ENCODE results near the gene NUAK1. TPM values are rescaled to one million over a fixed set of nuclear protein-coding genes. Genes with fewer than 3 reads are reported as not detected.

The NUAK1 gene
- total and polyA plus RNA-seq, 3 experiments from 2014 or later, result 0.16 TPM; not detected in 2

GRCh38 chr12:106046301-106046846 is 92.4 kb downstream of the NUAK1 start:
- Histone ChIP-seq H3K27me3 (ENCODE audit: insufficient read depth, low read length, poor library complexity, severe bottlenecking) (no peaks in the 10 kb centered on the region), H3K9me3 (ENCODE audit: low read length) (no peaks in the 10 kb centered on the region), H3K36me3 (ENCODE audit: insufficient read depth, low read length) (no peaks in the 10 kb centered on the region), H3K27ac (ENCODE audit: low read depth, low read length) (no peak overlapping the region), H3K4me1 (ENCODE audit: insufficient read depth, low read length) (no peaks in the 10 kb centered on the region), H3K4me3 (ENCODE audit: low read length) (no peak overlapping the region)
- H3K4me1 Mint-ChIP-seq, result no peaks in the 10 kb centered on the region
- H3K27me3 Mint-ChIP-seq, result peaks cover 6 to 8% of the 10 kb centered on the region in 2 donors
- DNase-seq, result no peak
- H3K4me3 Mint-ChIP-seq, result no peak overlapping the region
- H3K36me3 Mint-ChIP-seq, result no peaks in the 10 kb centered on the region
- ChIA-PET POLR2A (no interaction called here), CTCF (no interaction called here)
- peaks cover 0 to 2% (median 0%) of the 10 kb centered on the region in 5 donors for H3K9me3 Mint-ChIP-seq
- no peak overlapping the region for H3K27ac Mint-ChIP-seq

DNA sequence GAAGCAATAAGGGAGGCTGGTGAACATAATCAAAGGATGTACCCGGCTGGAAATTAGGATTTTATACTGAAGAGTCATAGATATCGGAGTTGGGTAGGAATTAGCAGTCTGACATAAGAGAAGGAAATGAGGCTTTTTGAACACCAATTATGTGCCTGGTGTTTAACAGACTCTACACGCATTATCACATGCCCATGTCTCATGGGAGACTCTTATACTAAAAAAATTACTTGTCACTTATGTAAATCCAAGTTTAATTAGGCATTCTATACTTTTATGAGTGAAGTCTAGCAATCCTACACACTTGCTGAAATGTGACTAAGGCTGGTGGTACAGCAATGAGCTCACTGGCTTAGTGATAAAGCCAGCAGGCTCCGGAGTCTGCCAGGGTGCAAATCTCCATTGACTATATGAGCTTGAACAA is 93.5 kb downstream of the NUAK1 start:
- no peak for DNase-seq
- no peaks in the 10 kb centered on the region for H3K4me1 Mint-ChIP-seq
- H3K36me3 Mint-ChIP-seq, result no peaks in the 10 kb centered on the region
- ChIA-PET POLR2A (no interaction called here), CTCF (no interaction called here)
- peaks cover 0 to 2% (median 0%) of the 10 kb centered on the region in 5 donors for H3K9me3 Mint-ChIP-seq
- no peak overlapping the region for H3K4me3 Mint-ChIP-seq
- H3K27ac Mint-ChIP-seq, result no peak overlapping the region
- Histone ChIP-seq H3K9me3 (ENCODE audit: low read length) (no peaks in the 10 kb centered on the region), H3K27me3 (ENCODE audit: insufficient read depth, low read length, poor library complexity, severe bottlenecking) (no peaks in the 10 kb centered on the region), H3K36me3 (ENCODE audit: insufficient read depth, low read length) (no peaks in the 10 kb centered on the region), H3K4me3 (ENCODE audit: low read length) (no peak overlapping the region), H3K27ac (ENCODE audit: low read depth, low read length) (no peak overlapping the region), H3K4me1 (ENCODE audit: insufficient read depth, low read length) (no peaks in the 10 kb centered on the region)
- H3K27me3 Mint-ChIP-seq, result peaks cover 6 to 8% of the 10 kb centered on the region in 2 donors

- no peaks in the 10 kb centered on the region for H3K27me3 ChIP-seq (ENCODE audit: insufficient read depth, low read length, poor library complexity, severe bottlenecking)
- no peak overlapping the region for H3K4me3 ChIP-seq (ENCODE audit: low read length)
- Mint-ChIP-seq H3K4me3 (no peak overlapping the region), H3K4me1 (no peaks in the 10 kb centered on the region), H3K36me3 (no peaks in the 10 kb centered on the region), H3K27me3 (peaks cover 6 to 8% of the 10 kb centered on the region in 2 donors), H3K27ac (no peak overlapping the region), H3K9me3 (peaks cover 0 to 2% (median 0%) of the 10 kb centered on the region in 5 donors)
- CTCF ChIA-PET, result no interaction called here
- H3K9me3 ChIP-seq (ENCODE audit: low read length), result no peaks in the 10 kb centered on the region
- no peaks in the 10 kb centered on the region for H3K36me3 ChIP-seq (ENCODE audit: insufficient read depth, low read length)
- POLR2A ChIA-PET, result no interaction called here
- H3K27ac ChIP-seq (ENCODE audit: low read depth, low read length), result no peak overlapping the region
- no peak for DNase-seq
- no peaks in the 10 kb centered on the region for H3K4me1 ChIP-seq (ENCODE audit: insufficient read depth, low read length)
Measured at GRCh38 chr12:106044773-106045172, 94.0 kb downstream of the NUAK1 start.

GRCh38 chr12:106042037-106042436 is 96.7 kb downstream of the NUAK1 start:
- ChIA-PET POLR2A (no interaction called here), CTCF (no interaction called here)
- no peak overlapping the region for H3K27ac ChIP-seq (ENCODE audit: low read depth, low read length)
- H3K4me1 ChIP-seq (ENCODE audit: insufficient read depth, low read length), result no peaks in the 10 kb centered on the region
- no peaks in the 10 kb centered on the region for H3K4me1 Mint-ChIP-seq
- no peaks in the 10 kb centered on the region for H3K9me3 ChIP-seq (ENCODE audit: low read length)
- no peak overlapping the region for H3K4me3 Mint-ChIP-seq
- no peak for DNase-seq
- no peaks in the 10 kb centered on the region for H3K36me3 Mint-ChIP-seq
- H3K9me3 Mint-ChIP-seq, result peaks cover 0 to 2% (median 0%) of the 10 kb centered on the region in 5 donors
- H3K4me3 ChIP-seq (ENCODE audit: low read length), result no peak overlapping the region
- H3K27me3 ChIP-seq (ENCODE audit: insufficient read depth, low read length, poor library complexity, severe bottlenecking), result no peaks in the 10 kb centered on the region
- H3K27me3 Mint-ChIP-seq, result peaks cover 3 to 5% of the 10 kb centered on the region in 2 donors
- H3K27ac Mint-ChIP-seq, result no peak overlapping the region
- no peaks in the 10 kb centered on the region for H3K36me3 ChIP-seq (ENCODE audit: insufficient read depth, low read length)

GRCh38 chr12:106040521-106040920 is 98.2 kb downstream of the NUAK1 start:
- H3K27ac Mint-ChIP-seq, result no peak overlapping the region
- H3K36me3 Mint-ChIP-seq, result no peaks in the 10 kb centered on the region
- POLR2A ChIA-PET, result no interaction called here

GRCh38 chr12:106039646-106040404 is 98.9 kb downstream of the NUAK1 start:
- ChIA-PET POLR2A (no interaction called here), CTCF (no interaction called here)
- Histone ChIP-seq H3K27ac (ENCODE audit: low read depth, low read length) (no peak overlapping the region), H3K4me3 (ENCODE audit: low read length) (no peak overlapping the region), H3K27me3 (ENCODE audit: insufficient read depth, low read length, poor library complexity, severe bottlenecking) (no peaks in the 10 kb centered on the region), H3K4me1 (ENCODE audit: insufficient read depth, low read length) (no peaks in the 10 kb centered on the region), H3K36me3 (ENCODE audit: insufficient read depth, low read length) (no peaks in the 10 kb centered on the region), H3K9me3 (ENCODE audit: low read length) (no peaks in the 10 kb centered on the region)
- no peak for DNase-seq
- no peaks in the 10 kb centered on the region for H3K36me3 Mint-ChIP-seq
- no peaks in the 10 kb centered on the region for H3K4me1 Mint-ChIP-seq
- H3K27ac Mint-ChIP-seq, result no peak overlapping the region
- peaks cover 3 to 5% of the 10 kb centered on the region in 2 donors for H3K27me3 Mint-ChIP-seq
- no peak overlapping the region for H3K4me3 Mint-ChIP-seq
- peaks cover 0 to 2% (median 0%) of the 10 kb centered on the region in 5 donors for H3K9me3 Mint-ChIP-seq

More at GRCh38 chr12:106040521-106040920, 98.2 kb downstream of the NUAK1 start:
- Mint-ChIP-seq H3K4me1 (no peaks in the 10 kb centered on the region), H3K9me3 (peaks cover 0 to 2% (median 0%) of the 10 kb centered on the region in 5 donors), H3K27me3 (peaks cover 3 to 5% of the 10 kb centered on the region in 2 donors), H3K4me3 (no peak overlapping the region)
- no peak overlapping the region for H3K4me3 ChIP-seq (ENCODE audit: low read length)
- H3K9me3 ChIP-seq (ENCODE audit: low read length), result no peaks in the 10 kb centered on the region
- no peak for DNase-seq
- CTCF ChIA-PET, result no interaction called here
- no peaks in the 10 kb centered on the region for H3K36me3 ChIP-seq (ENCODE audit: insufficient read depth, low read length)
- no peak overlapping the region for H3K27ac ChIP-seq (ENCODE audit: low read depth, low read length)
- H3K27me3 ChIP-seq (ENCODE audit: insufficient read depth, low read length, poor library complexity, severe bottlenecking), result no peaks in the 10 kb centered on the region
- no peaks in the 10 kb centered on the region for H3K4me1 ChIP-seq (ENCODE audit: insufficient read depth, low read length)

DNA sequence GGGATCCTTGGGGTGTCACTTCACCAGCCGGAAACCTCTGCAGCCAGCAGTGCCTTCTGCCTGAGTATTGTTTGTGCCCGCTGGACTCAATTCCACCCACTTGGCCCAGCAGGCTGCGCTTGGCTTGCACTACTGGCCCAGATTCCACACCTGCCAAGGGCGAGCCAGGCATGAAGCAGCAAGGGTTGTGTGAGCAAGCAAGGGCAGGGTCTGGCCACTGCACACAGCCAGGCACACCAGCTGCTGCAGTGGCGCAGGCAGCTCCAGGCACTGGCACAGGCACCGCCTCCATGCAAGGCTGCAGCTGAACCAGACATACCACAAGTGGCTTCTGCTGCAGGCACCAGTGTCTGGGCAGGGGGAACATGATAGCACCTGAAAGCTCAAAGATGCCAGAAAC is 99.5 kb downstream of the NUAK1 start:
- Mint-ChIP-seq H3K27me3 (peaks cover 4 to 5% of the 10 kb centered on the region in 2 donors), H3K4me3 (no peak overlapping the region)
- H3K36me3 ChIP-seq (ENCODE audit: insufficient read depth, low read length), result no peaks in the 10 kb centered on the region

GRCh38 chr12:106037524-106038298 is 101.0 kb downstream of the NUAK1 start:
- Mint-ChIP-seq H3K27me3 (peaks cover 5 to 11% of the 10 kb centered on the region in 2 donors), H3K4me1 (no peaks in the 10 kb centered on the region), H3K27ac (no peak overlapping the region), H3K36me3 (no peaks in the 10 kb centered on the region), H3K9me3 (peaks cover 0 to 2% (median 0%) of the 10 kb centered on the region in 5 donors), H3K4me3 (no peak overlapping the region)
- H3K36me3 ChIP-seq (ENCODE audit: insufficient read depth, low read length), result no peaks in the 10 kb centered on the region
- CTCF ChIA-PET, result no interaction called here
- POLR2A ChIA-PET, result no interaction called here
- H3K27me3 ChIP-seq (ENCODE audit: insufficient read depth, low read length, poor library complexity, severe bottlenecking), result no peaks in the 10 kb centered on the region
- no peak overlapping the region for H3K4me3 ChIP-seq (ENCODE audit: low read length)
- H3K9me3 ChIP-seq (ENCODE audit: low read length), result no peaks in the 10 kb centered on the region
- DNase-seq, result no peak
- H3K4me1 ChIP-seq (ENCODE audit: insufficient read depth, low read length), result no peaks in the 10 kb centered on the region
- no peak overlapping the region for H3K27ac ChIP-seq (ENCODE audit: low read depth, low read length)

More for the DNA sequence above, 99.5 kb downstream of the NUAK1 start:
- Mint-ChIP-seq H3K9me3 (peaks cover 0 to 2% (median 0%) of the 10 kb centered on the region in 5 donors), H3K4me1 (no peaks in the 10 kb centered on the region), H3K36me3 (no peaks in the 10 kb centered on the region), H3K27ac (no peak overlapping the region)
- H3K4me3 ChIP-seq (ENCODE audit: low read length), result no peak overlapping the region
- H3K4me1 ChIP-seq (ENCODE audit: insufficient read depth, low read length), result no peaks in the 10 kb centered on the region
- ChIA-PET POLR2A (no interaction called here), CTCF (no interaction called here)
- DNase-seq, result no peak
- H3K27me3 ChIP-seq (ENCODE audit: insufficient read depth, low read length, poor library complexity, severe bottlenecking), result no peaks in the 10 kb centered on the region
- no peak overlapping the region for H3K27ac ChIP-seq (ENCODE audit: low read depth, low read length)
- no peaks in the 10 kb centered on the region for H3K9me3 ChIP-seq (ENCODE audit: low read length)
